Tibial artery (tissue), 4 donors: ENCODE measurements around the gene HTT.
A peak's percentile ranks its signal among the peaks of the same experiment; 100 is the strongest.

Experiments
- DNase-seq, 2 donors: peaks; one replicate each; pipeline ENCODE4 v3.0.0-alpha.2; 2019
- H3K27ac ChIP-seq, 2 donors: fragments of 200-600 bp; sonication (generic) in 1 of 2; 1 replicate in 1 of 2; 2 replicates in 1 of 2; pipeline ENCODE4 v1.5.1; 2018 to 2019; ENCODE audit warnings: mild to moderate bottlenecking in 1 of 2
- H3K27me3 ChIP-seq, 2 donors: fragments of 200-600 bp; sonication (generic) in 1 of 2; one replicate each; pipeline versions ENCODE4 v1.5.1 to v1.6.0; 2016 to 2019
- H3K36me3 ChIP-seq, 3 donors: fragments of 200-600 bp; sonication (generic) in 2 of 3; one replicate each; pipeline ENCODE4 v1.5.1; 2016 to 2019; ENCODE audit warnings: mild to moderate bottlenecking in 2 of 3
- H3K4me1 ChIP-seq, 4 donors: fragments of 200-600 bp; sonication (generic) in 2 of 4; 1 replicate in 3 of 4; 2 replicates in 1 of 4; pipeline ENCODE4 v1.5.1; 2016 to 2019
- H3K4me3 ChIP-seq, 2 donors: fragments of 200-600 bp; sonication (generic) in 1 of 2; 1 replicate in 1 of 2; 2 replicates in 1 of 2; pipeline ENCODE4 v1.5.1; 2018 to 2019; ENCODE audit warnings: mild to moderate bottlenecking in 2 of 2
- H3K9me3 ChIP-seq, 3 donors: fragments of 200-600 bp; sonication (generic) in 1 of 3; one replicate each; pipeline ENCODE4 v1.5.1; 2016 to 2019
- CTCF ChIP-seq, 2 experiments: fragments of 200-600 bp in 1 of 2; fragments of 450-650 bp in 1 of 2; IDR thresholded peaks; one replicate each; pipeline ENCODE4 v1.5.1; 2017 to 2019; ENCODE audit warnings: antibody characterized with exemption in 2 of 2, mild to moderate bottlenecking in 1 of 2, moderate library complexity in 1 of 2
- intact Hi-C: fragments of 100-400 bp; cut with DNase I; formaldehyde crosslinking; loops from one replicate; pipeline ENCODE4 v1.15.0; 2023; ENCODE audit warnings: low total_unique reads

HTT gene

DNA sequence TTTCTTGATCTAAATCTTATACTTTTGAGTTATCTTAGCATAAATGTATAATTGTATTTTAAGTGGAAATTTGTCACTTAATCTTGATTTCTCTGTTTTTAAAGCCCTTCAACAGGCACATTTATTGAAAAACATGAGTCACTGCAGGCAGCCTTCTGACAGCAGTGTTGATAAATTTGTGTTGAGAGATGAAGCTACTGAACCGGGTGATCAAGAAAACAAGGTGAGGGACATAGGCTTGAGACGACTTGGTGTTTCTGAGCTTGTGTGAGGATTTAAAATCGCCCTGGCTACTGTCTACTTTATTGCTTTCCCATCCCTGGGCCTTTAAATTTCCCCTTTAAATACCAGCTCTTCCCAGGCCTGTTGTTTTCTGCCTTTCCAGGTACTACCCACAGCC is 55.7 kb downstream of the HTT start:
- Histone ChIP-seq H3K4me3 (no peak overlapping the region), H3K27ac (no peak overlapping the region), H3K4me1 (peaks cover 0 to 8% (median 3%) of the 10 kb centered on the region in 4 donors), H3K36me3 (peaks cover 62 to 91% (median 69%) of the 10 kb centered on the region in 3 donors), H3K27me3 (no peaks in the 10 kb centered on the region), H3K9me3 (no peaks in the 10 kb centered on the region)
- no peak for TF ChIP-seq CTCF (IDR thresholded peaks at IDR 0.05)
- no peak for DNase-seq
- intact Hi-C loops, result no loop called here

GRCh38 chr4:3130826-3131225 is 56.3 kb downstream of the HTT start:
- no peak for TF ChIP-seq CTCF (IDR thresholded peaks at IDR 0.05)
- H3K36me3 ChIP-seq, result peaks cover 62 to 90% (median 66%) of the 10 kb centered on the region in 3 donors

GRCh38 chr4:3134201-3134600 is 59.7 kb downstream of the HTT start:
- TF ChIP-seq CTCF (IDR thresholded peaks at IDR 0.05), result no peak
- Histone ChIP-seq H3K27ac (peak overlapping the region in 1 of 2 donors; percentile 66), H3K4me1 (peaks cover 0 to 14% (median 3%) of the 10 kb centered on the region in 4 donors), H3K4me3 (no peak overlapping the region), H3K36me3 (peaks cover 57 to 73% (median 59%) of the 10 kb centered on the region in 3 donors), H3K9me3 (no peaks in the 10 kb centered on the region), H3K27me3 (no peaks in the 10 kb centered on the region)
- DNase-seq, result no peak
- intact Hi-C loops, result no loop called here

More at GRCh38 chr4:3130826-3131225, 56.3 kb downstream of the HTT start:
- H3K4me1 ChIP-seq, result peaks cover 0 to 14% (median 3%) of the 10 kb centered on the region in 4 donors
- H3K9me3 ChIP-seq, result no peaks in the 10 kb centered on the region
- intact Hi-C loops, result no loop called here
- no peak overlapping the region for H3K4me3 ChIP-seq
- no peak overlapping the region for H3K27ac ChIP-seq
- no peaks in the 10 kb centered on the region for H3K27me3 ChIP-seq
- no peak for DNase-seq

DNA sequence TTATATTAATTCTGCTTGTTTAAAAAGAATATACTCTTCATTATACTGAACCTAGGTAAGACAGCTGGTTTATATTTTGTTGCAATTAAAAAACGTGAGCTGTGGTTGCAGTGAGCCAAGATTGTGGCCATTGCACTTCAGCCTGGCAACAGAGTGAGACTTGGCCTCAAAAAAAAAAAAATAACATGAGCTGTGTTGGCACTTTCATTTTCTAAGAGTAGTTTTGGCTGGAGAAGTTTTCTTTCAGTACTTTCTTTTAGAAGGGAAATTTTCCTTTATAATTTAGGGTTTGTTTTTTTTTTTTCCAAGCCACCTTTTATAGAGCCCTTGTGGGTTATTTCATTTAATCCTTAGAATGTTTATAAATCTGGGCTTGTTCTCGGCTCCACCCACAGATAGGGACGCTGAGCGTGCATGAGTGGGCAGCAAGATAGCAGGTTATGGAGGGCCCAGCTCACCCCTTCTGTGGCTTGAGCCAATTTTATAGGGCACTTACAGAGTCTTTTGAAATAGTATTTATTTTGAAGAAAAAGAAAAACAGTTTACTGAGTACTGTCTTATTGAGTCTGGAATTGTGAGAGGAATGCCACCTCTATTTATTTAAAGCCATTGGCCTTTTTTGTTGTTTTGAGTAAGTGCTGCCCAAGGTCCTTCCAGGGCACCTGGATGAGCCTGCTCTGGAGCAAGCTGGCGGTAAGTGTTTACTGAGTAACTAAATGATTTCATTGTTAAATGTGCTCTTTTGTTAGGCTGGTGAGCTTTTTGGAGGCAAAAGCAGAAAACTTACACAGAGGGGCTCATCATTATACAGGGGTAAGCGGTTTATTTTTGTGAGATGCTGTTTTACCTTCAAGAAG is 60.9 kb downstream of the HTT start:
- peak overlapping the region in 1 of 2 donors; percentile 21 for H3K4me3 ChIP-seq
- intact Hi-C loops, result no loop called here
- H3K27ac ChIP-seq, result peak overlapping the region in 1 of 2 donors; percentile 66
- no peaks in the 10 kb centered on the region for H3K9me3 ChIP-seq
- TF ChIP-seq CTCF (IDR thresholded peaks at IDR 0.05), result no peak
- peaks cover 54 to 73% (median 63%) of the 10 kb centered on the region in 3 donors for H3K36me3 ChIP-seq
- H3K27me3 ChIP-seq, result no peaks in the 10 kb centered on the region
- no peak for DNase-seq
- peaks cover 0 to 14% (median 3%) of the 10 kb centered on the region in 4 donors for H3K4me1 ChIP-seq

- intact Hi-C loops, result no loop called here
- H3K4me3 ChIP-seq, result no peak overlapping the region
- peaks cover 0 to 14% (median 3%) of the 10 kb centered on the region in 4 donors for H3K4me1 ChIP-seq
- no peaks in the 10 kb centered on the region for H3K9me3 ChIP-seq
- H3K36me3 ChIP-seq, result peaks cover 43 to 73% (median 63%) of the 10 kb centered on the region in 3 donors
- DNase-seq, result no peak
- H3K27ac ChIP-seq, result no peak overlapping the region
- no peaks in the 10 kb centered on the region for H3K27me3 ChIP-seq
- TF ChIP-seq CTCF (IDR thresholded peaks at IDR 0.05), result peak; percentile 11 to 31
These were observed 62.0 kb downstream of the HTT start for GRCh38 chr4:3136454-3136853.
